H4 (cell line): Measurements from ENCODE around the gene PRKN. TPM values are rescaled to one million over a fixed set of nuclear protein-coding genes. Genes with fewer than 3 reads are reported as not detected.

ENCODE experiments used
- DNase-seq: peaks from one replicate; pipeline ENCODE4 v3.0.0-alpha.2; 2015; ENCODE audit warnings: low spot score
- total RNA-seq: library from RNA; depleted of rRNA; stranded (reverse); fragments of >200 nt; shearing (Covaris generic); gene quantifications from 2 replicates; pipeline ENCODE4 v1.2.3, GENCODE V29; 2014

The PRKN gene
- total RNA-seq, 1 experiment from 2014 or later = 0.19 TPM

- DNase-seq = no peak
These were observed 914.4 kb downstream of the PRKN start for GRCh38 chr6:161813156-161813555.

GRCh38 chr6:161809971-161810370, 917.6 kb downstream of the PRKN start:
- DNase-seq = no peak

- DNase-seq = no peak
These were observed 922.7 kb downstream of the PRKN start for GRCh38 chr6:161804838-161805237.

- DNase-seq = no peak
These were observed 924.4 kb downstream of the PRKN start for GRCh38 chr6:161803131-161803530.

GRCh38 chr6:161802231-161802630, 925.3 kb downstream of the PRKN start:
- no peak for DNase-seq

GRCh38 chr6:161798844-161799394, 928.6 kb downstream of the PRKN start:
- DNase-seq = no peak

GRCh38 chr6:161796681-161797080, 930.9 kb downstream of the PRKN start:
- DNase-seq = no peak

- DNase-seq = no peak
These were observed 934.6 kb downstream of the PRKN start for GRCh38 chr6:161792851-161793493.

- no peak for DNase-seq
These were observed 939.0 kb downstream of the PRKN start for GRCh38 chr6:161788531-161788930.

GRCh38 chr6:161772176-161772575, 955.4 kb downstream of the PRKN start:
- DNase-seq = no peak

GRCh38 chr6:161761966-161762365, 965.6 kb downstream of the PRKN start:
- no peak for DNase-seq

- no peak for DNase-seq
These were observed 972.5 kb downstream of the PRKN start for GRCh38 chr6:161755080-161755479.

GRCh38 chr6:161750686-161751085, 976.9 kb downstream of the PRKN start:
- no peak for DNase-seq

- DNase-seq = no peak
These were observed 978.0 kb downstream of the PRKN start for GRCh38 chr6:161749576-161749975.

- DNase-seq = peak; percentile 5
These were observed 978.8 kb downstream of the PRKN start for GRCh38 chr6:161748535-161749416.

- DNase-seq = no peak
These were observed 980.1 kb downstream of the PRKN start for GRCh38 chr6:161747506-161747905.

- DNase-seq = no peak
These were observed 981.9 kb downstream of the PRKN start for GRCh38 chr6:161745594-161746141.

GRCh38 chr6:161745128-161745527, 982.4 kb downstream of the PRKN start:
- no peak for DNase-seq

- DNase-seq = no peak
These were observed 983.1 kb downstream of the PRKN start for GRCh38 chr6:161744211-161745067.

GRCh38 chr6:161743509-161744178, 983.9 kb downstream of the PRKN start:
- DNase-seq = no peak

- DNase-seq = no peak
These were observed 987.1 kb downstream of the PRKN start for GRCh38 chr6:161740486-161740885.
